CD4-positive, alpha-beta T cell (primary cell): ENCODE measurements around the gene PSEN1. TPM values are rescaled to one million over a fixed set of nuclear protein-coding genes. Genes with fewer than 3 reads are reported as not detected.

Experiments
- ATAC-seq: fragments of 200-7000 bp; cut with Tn5 transposase; one replicate; pipeline ENCODE4 v1.10.0; 2022; ENCODE audit warnings: mild to moderate bottlenecking; ENCODE audit not compliant: poor library complexity
- CTCF ChIA-PET: fragments of 350-600 bp; sonication (Branson Sonifier 250); formaldehyde crosslinking; loops from one replicate; lab custom pipeline; 2021; ENCODE audit warnings: antibody characterized with exemption, inconsistent platforms; lab: Charles Lee
- POLR2A ChIA-PET: fragments of 350-600 bp; sonication (Branson Sonifier 250); formaldehyde crosslinking; loops from one replicate; lab custom pipeline; 2021; ENCODE audit warnings: antibody characterized with exemption, inconsistent platforms; lab: Charles Lee
- DNase-seq, 14 experiments: peaks; one replicate each; pipeline ENCODE4 v3.0.0-alpha.2; 2013 to 2020; ENCODE audit warnings: mixed read lengths in 2 of 14
- H3K27ac ChIP-seq, 2 donors: one replicate each; pipeline versions ENCODE4 v1.5.1 to v1.7.0; 2013; ENCODE audit warnings: low read length in 2 of 2, low read depth in 1 of 2, mild to moderate bottlenecking in 1 of 2
- H3K27me3 ChIP-seq, 2 experiments: 1 replicate in 1 of 2; 2 replicates in 1 of 2; pipeline versions ENCODE4 v1.6.1 to v1.7.0; 2013; ENCODE audit warnings: low read length in 2 of 2, control low read depth in 1 of 2, mild to moderate bottlenecking in 1 of 2, moderate library complexity in 1 of 2; ENCODE audit not compliant: insufficient read depth in 2 of 2, control insufficient read depth in 1 of 2
- H3K36me3 ChIP-seq: one replicate; pipeline ENCODE4 v1.6.1; 2013; ENCODE audit warnings: low read length, control low read depth; ENCODE audit not compliant: insufficient read depth
- H3K4me1 ChIP-seq: one replicate; pipeline ENCODE4 v1.6.1; 2013; ENCODE audit warnings: low read length, control low read depth; ENCODE audit not compliant: insufficient read depth
- H3K4me3 ChIP-seq: one replicate; pipeline ENCODE4 v1.5.1; 2013; ENCODE audit warnings: mild to moderate bottlenecking, low read length, moderate library complexity
- H3K9me3 ChIP-seq, 2 experiments: 1 replicate in 1 of 2; 2 replicates in 1 of 2; pipeline versions ENCODE4 v1.6.1 to v1.7.0; 2013; ENCODE audit warnings: low read length in 2 of 2, mild to moderate bottlenecking in 2 of 2, control low read depth in 1 of 2, moderate library complexity in 1 of 2; ENCODE audit not compliant: control insufficient read depth in 1 of 2, insufficient read depth in 1 of 2
- H3K27ac Mint-ChIP-seq: one replicate; pipeline ENCODE4 v1.8.0; 2020; ENCODE audit warnings: mixed read lengths
- H3K27me3 Mint-ChIP-seq: one replicate; pipeline ENCODE4 v1.8.0; 2021; ENCODE audit warnings: mixed read lengths
- H3K36me3 Mint-ChIP-seq: one replicate; pipeline ENCODE4 v1.8.0; 2021; ENCODE audit warnings: low read depth, mixed read lengths
- H3K4me1 Mint-ChIP-seq: one replicate; pipeline ENCODE4 v1.8.0; 2021; ENCODE audit warnings: low read depth, mixed read lengths
- H3K4me3 Mint-ChIP-seq: one replicate; pipeline ENCODE4 v1.8.0; 2020; ENCODE audit warnings: mild to moderate bottlenecking, mixed read lengths
- H3K9me3 Mint-ChIP-seq: one replicate; pipeline ENCODE4 v1.8.0; 2020; ENCODE audit warnings: mixed read lengths
- intact Hi-C, 2 experiments: fragments of 100-400 bp; cut with DNase I in 1 of 2; cut with micrococcal nuclease in 1 of 2; formaldehyde crosslinking; loops; one replicate each; pipeline versions ENCODE4 v1.15.1 to v1.9.0; 2023 to 2025; cut with DNase I, micrococcal nuclease
- total RNA-seq, 174 experiments: library from RNA in 2 of 174; stranded (reverse) in 2 of 174; gene quantifications; one replicate each; pipeline ENCODE4 v1.2.3 and lab custom pipeline; 2021 to 2026
- TF ChIP-seq, protein P1 (sequence below): fragments of 200-600 bp; IDR thresholded peaks from one replicate; pipeline ENCODE4 v1.8.0; 2022; ENCODE audit warnings: antibody characterized with exemption, mild to moderate bottlenecking

Gene PSEN1
- total RNA-seq, 2 experiments from 2014 or later, result 27.1 to 28.3 TPM

DNA sequence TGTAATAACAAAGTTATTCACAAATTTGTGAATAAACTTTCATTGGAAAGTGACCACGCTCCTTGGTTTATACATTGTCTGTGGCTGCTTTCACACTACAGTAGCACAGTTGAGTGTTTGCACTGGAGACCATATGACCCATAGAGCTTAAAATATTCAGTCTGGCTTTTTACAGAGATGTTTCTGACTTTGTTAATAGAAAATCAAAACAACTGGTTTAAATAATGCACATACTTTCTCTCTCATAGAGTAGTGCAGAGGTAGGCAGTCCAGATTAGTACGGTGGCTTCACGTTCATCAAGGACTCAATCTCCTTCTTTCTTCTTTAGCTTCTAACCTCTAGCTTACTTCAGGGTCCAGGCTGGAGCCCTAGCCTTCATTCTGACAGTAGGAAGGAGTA is 36.2 kb downstream of the PSEN1 start:
- no peaks in the 10 kb centered on the region for H3K4me1 ChIP-seq
- Mint-ChIP-seq H3K4me1 (no peaks in the 10 kb centered on the region), H3K36me3 (peaks cover 100% of the 10 kb centered on the region), H3K27ac (no peak overlapping the region), H3K27me3 (no peaks in the 10 kb centered on the region), H3K9me3 (no peaks in the 10 kb centered on the region), H3K4me3 (no peak overlapping the region)
- no peak overlapping the region for H3K27ac ChIP-seq
- ChIA-PET CTCF (interaction anchor here (0.6 to 1.3 kb wide), 3 partner anchors 10 to 299 kb away, joined by 4 to 7 read pairs (median 7); partner anchors contain the start of gene NUMB), POLR2A (no interaction called here)
- TF ChIP-seq, protein P1, sequence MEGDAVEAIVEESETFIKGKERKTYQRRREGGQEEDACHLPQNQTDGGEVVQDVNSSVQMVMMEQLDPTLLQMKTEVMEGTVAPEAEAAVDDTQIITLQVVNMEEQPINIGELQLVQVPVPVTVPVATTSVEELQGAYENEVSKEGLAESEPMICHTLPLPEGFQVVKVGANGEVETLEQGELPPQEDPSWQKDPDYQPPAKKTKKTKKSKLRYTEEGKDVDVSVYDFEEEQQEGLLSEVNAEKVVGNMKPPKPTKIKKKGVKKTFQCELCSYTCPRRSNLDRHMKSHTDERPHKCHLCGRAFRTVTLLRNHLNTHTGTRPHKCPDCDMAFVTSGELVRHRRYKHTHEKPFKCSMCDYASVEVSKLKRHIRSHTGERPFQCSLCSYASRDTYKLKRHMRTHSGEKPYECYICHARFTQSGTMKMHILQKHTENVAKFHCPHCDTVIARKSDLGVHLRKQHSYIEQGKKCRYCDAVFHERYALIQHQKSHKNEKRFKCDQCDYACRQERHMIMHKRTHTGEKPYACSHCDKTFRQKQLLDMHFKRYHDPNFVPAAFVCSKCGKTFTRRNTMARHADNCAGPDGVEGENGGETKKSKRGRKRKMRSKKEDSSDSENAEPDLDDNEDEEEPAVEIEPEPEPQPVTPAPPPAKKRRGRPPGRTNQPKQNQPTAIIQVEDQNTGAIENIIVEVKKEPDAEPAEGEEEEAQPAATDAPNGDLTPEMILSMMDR, result no peak
- no peak overlapping the region for H3K4me3 ChIP-seq
- H3K9me3 ChIP-seq, result no peaks in the 10 kb centered on the region
- H3K36me3 ChIP-seq, result peaks cover 76% of the 10 kb centered on the region
- intact Hi-C loops, result no loop called here
- no peak for DNase-seq
- no peaks in the 10 kb centered on the region for H3K27me3 ChIP-seq
- ATAC-seq, result no peak

DNA sequence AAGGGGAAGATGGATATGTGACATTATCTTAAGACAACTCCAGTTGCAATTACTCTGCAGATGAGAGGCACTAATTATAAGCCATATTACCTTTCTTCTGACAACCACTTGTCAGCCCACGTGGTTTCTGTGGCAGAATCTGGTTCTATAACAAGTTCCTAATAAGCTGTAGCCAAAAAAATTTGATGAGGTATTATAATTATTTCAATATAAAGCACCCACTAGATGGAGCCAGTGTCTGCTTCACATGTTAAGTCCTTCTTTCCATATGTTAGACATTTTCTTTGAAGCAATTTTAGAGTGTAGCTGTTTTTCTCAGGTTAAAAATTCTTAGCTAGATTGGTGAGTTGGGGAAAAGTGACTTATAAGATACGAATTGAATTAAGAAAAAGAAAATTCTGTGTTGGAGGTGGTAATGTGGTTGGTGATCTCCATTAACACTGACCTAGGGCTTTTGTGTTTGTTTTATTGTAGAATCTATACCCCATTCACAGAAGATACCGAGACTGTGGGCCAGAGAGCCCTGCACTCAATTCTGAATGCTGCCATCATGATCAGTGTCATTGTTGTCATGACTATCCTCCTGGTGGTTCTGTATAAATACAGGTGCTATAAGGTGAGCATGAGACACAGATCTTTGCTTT is 36.9 kb downstream of the PSEN1 start:
- Mint-ChIP-seq H3K4me3 (no peak overlapping the region), H3K4me1 (no peaks in the 10 kb centered on the region), H3K9me3 (no peaks in the 10 kb centered on the region), H3K27me3 (no peaks in the 10 kb centered on the region), H3K27ac (no peak overlapping the region), H3K36me3 (peaks cover 98% of the 10 kb centered on the region)
- H3K27ac ChIP-seq, result no peak overlapping the region
- no peaks in the 10 kb centered on the region for H3K9me3 ChIP-seq
- peaks cover 76% of the 10 kb centered on the region for H3K36me3 ChIP-seq
- intact Hi-C loops, result loop anchor here (1.0 kb wide), 2 partner anchors 299 to 460 kb away; no protein-coding TSS in a partner anchor
- no peaks in the 10 kb centered on the region for H3K4me1 ChIP-seq
- peak; percentile 54 for ATAC-seq
- no peak overlapping the region for H3K4me3 ChIP-seq
- CTCF ChIA-PET, result interaction anchor here (0.6 to 1.3 kb wide), 4 partner anchors 10 to 298 kb away, joined by 3 to 7 read pairs (median 6); partner anchors contain the start of gene NUMB
- DNase-seq, result peak in 3 of 14 experiments; percentile 37 to 54 (median 47)
- POLR2A ChIA-PET, result no interaction called here
- TF ChIP-seq, protein P1, result peak; percentile 38
- no peaks in the 10 kb centered on the region for H3K27me3 ChIP-seq

DNA sequence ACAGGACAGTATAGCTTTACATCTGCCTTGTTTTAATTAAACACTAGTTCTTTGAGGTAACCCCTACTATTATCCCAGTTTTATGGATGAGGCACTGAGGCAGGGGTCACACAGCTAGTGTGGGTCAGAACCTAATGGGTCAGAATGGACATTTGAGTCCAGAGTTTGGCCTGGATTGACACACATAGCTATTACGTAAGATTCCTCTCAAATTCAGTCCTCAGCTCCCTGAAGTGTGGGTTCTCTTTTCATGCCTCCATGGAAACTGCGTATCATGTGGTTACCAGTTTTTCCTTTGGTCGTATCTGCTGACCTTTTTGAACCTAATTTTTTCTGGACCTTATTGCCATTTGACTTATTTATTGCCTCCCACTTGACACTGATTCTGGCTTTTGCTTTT is 40.4 kb downstream of the PSEN1 start:
- ATAC-seq (no peak), DNase-seq (no peak)
- Mint-ChIP-seq H3K36me3 (peaks cover 89% of the 10 kb centered on the region), H3K4me1 (no peaks in the 10 kb centered on the region), H3K9me3 (no peaks in the 10 kb centered on the region), H3K4me3 (no peak overlapping the region), H3K27ac (no peak overlapping the region), H3K27me3 (no peaks in the 10 kb centered on the region)
- no peaks in the 10 kb centered on the region for H3K27me3 ChIP-seq
- H3K36me3 ChIP-seq, result peaks cover 68% of the 10 kb centered on the region
- no peaks in the 10 kb centered on the region for H3K4me1 ChIP-seq
- ChIA-PET POLR2A (interaction anchor here (0.9 kb wide), 1 partner anchor 41 kb away, joined by 6 read pairs; the partner anchor contains the start of gene PSEN1), CTCF (no interaction called here)
- intact Hi-C loops, result no loop called here
- TF ChIP-seq, protein P1, result no peak
- H3K9me3 ChIP-seq, result no peaks in the 10 kb centered on the region
- no peak overlapping the region for H3K27ac ChIP-seq
- H3K4me3 ChIP-seq, result no peak overlapping the region
